ENCODE results near the gene ELMO1. TPM values are rescaled to one million over a fixed set of nuclear protein-coding genes. Genes with fewer than 3 reads are reported as not detected.

Gene ELMO1
- polyA plus RNA-seq, 2 of the 4 experiments (the other 2 are of a cell fraction) = 2.3 to 6.1 TPM

- no peak for ATAC-seq
- FAIRE-seq = no peak
- no peak for DNase-seq (ENCODE audit: low read depth in 1 of 2, low spot score in 1 of 2)
- ChIA-PET CTCF (interaction anchor here (0.9 kb wide), 1 partner anchor 457 kb away, joined by 3 read pairs; no protein-coding TSS in a partner anchor), POLR2A (no interaction called here)
- Histone ChIP-seq H3K4me3 (no peak overlapping the region), H3K27ac (no peak overlapping the region), H3K4me2 (no peak overlapping the region), H3K4me1 (peaks cover 7% of the 10 kb centered on the region), H3K9me3 (0 out of 3 replicates have a peak, but pooled peaks cover 2% of the 10 kb centered on the region)
- TF ChIP-seq HES2 (IDR thresholded peaks at IDR 0.05) (no peak), ZNF302 (CRISPR knock-in tag; IDR thresholded peaks at IDR 0.05) (no peak), JUNB (IDR thresholded peaks at IDR 0.05) (no peak), ZFP36 (IDR thresholded peaks at IDR 0.05; ENCODE audit: borderline replicate concordance, partially characterized antibody) (no peak), FOSL2 (IDR thresholded peaks at IDR 0.05) (no peak), FOSL2 (CRISPR knock-in tag; IDR thresholded peaks at IDR 0.05) (no peak), MAFK (IDR thresholded peaks at IDR 0.05; ENCODE audit: partially characterized antibody) (no peak), PHF8 (IDR thresholded peaks at IDR 0.05; ENCODE audit: borderline replicate concordance, low read depth) (no peak), HOXB13 (CRISPR knock-in tag; IDR thresholded peaks at IDR 0.05; ENCODE audit: low read depth) (no peak), CBX2 (IDR thresholded peaks at IDR 0.05; ENCODE audit: borderline replicate concordance, low read depth) (no peak)
- TF ChIP-seq, protein P1, sequence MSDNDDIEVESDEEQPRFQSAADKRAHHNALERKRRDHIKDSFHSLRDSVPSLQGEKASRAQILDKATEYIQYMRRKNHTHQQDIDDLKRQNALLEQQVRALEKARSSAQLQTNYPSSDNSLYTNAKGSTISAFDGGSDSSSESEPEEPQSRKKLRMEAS (IDR thresholded peaks at IDR 0.05) = no peak
- WGBS (ENCODE audit: missing lambda C conversion rate) = 82% methylated on average over 5 of the region's 5 CpGs
These were observed 411.4 kb downstream of the ELMO1 start for GRCh38 chr7:37037286-37037685.

DNA sequence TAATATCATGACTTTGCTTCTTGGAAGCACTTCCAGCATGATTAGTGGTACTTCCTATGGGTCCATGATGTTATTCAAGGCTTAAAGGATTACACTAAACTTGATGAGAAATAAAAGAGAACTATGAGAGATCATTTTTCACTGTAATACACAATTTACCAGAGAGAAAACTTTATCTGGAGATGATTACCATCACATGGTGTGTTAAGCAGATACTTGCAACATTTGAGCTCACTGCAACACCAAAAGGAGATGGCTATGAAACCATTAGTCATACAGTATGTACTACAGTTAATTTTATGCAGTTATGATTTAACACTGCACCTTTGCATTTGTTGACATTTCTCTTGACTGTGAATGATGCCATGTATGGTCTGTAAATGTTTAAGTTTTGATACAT lies 413.0 kb downstream of the ELMO1 start:
- FAIRE-seq (no peak), DNase-seq (ENCODE audit: low read depth in 1 of 2, low spot score in 1 of 2) (no peak), ATAC-seq (no peak)
- TF ChIP-seq RCOR1 (IDR thresholded peaks at IDR 0.05; ENCODE audit: low read depth, low read length) = no peak
- TF ChIP-seq ESRRA (IDR thresholded peaks at IDR 0.05; ENCODE audit: borderline replicate concordance, low read length) = no peak
- TF ChIP-seq POLR2A (IDR thresholded peaks at IDR 0.05; ENCODE audit: low read length) = no peak
- TF ChIP-seq HOXB13 (CRISPR knock-in tag; IDR thresholded peaks at IDR 0.05; ENCODE audit: low read depth) = no peak
- TF ChIP-seq ZNF302 (CRISPR knock-in tag; IDR thresholded peaks at IDR 0.05) = no peak
- TF ChIP-seq, protein P2, sequence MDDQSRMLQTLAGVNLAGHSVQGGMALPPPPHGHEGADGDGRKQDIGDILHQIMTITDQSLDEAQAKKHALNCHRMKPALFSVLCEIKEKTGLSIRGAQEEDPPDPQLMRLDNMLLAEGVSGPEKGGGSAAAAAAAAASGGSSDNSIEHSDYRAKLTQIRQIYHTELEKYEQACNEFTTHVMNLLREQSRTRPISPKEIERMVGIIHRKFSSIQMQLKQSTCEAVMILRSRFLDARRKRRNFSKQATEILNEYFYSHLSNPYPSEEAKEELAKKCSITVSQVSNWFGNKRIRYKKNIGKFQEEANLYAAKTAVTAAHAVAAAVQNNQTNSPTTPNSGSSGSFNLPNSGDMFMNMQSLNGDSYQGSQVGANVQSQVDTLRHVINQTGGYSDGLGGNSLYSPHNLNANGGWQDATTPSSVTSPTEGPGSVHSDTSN (IDR thresholded peaks at IDR 0.05) = no peak
- no peak for TF ChIP-seq RARB (CRISPR knock-in tag; IDR thresholded peaks at IDR 0.05)
- TF ChIP-seq KDM1A (IDR thresholded peaks at IDR 0.05; ENCODE audit: low read depth) = no peak
- no peak for TF ChIP-seq ZC3H11A (IDR thresholded peaks at IDR 0.05)
- TF ChIP-seq, protein P3, sequence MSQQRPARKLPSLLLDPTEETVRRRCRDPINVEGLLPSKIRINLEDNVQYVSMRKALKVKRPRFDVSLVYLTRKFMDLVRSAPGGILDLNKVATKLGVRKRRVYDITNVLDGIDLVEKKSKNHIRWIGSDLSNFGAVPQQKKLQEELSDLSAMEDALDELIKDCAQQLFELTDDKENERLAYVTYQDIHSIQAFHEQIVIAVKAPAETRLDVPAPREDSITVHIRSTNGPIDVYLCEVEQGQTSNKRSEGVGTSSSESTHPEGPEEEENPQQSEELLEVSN (IDR thresholded peaks at IDR 0.05; ENCODE audit: borderline replicate concordance, low read depth) = no peak
- TF ChIP-seq CHD4 (IDR thresholded peaks at IDR 0.05; ENCODE audit: borderline replicate concordance) = no peak
- Histone ChIP-seq H3K4me3 (no peak overlapping the region), H3K4me1 (peaks cover 19% of the 10 kb centered on the region), H3K27ac (no peak overlapping the region), H3K4me2 (no peak overlapping the region), H3K9me3 (0 out of 3 replicates have a peak, but pooled peaks cover 2% of the 10 kb centered on the region)
- ChIA-PET CTCF (interaction anchor here (1.0 to 1.6 kb wide), 3 partner anchors 10 to 163 kb away, joined by 3 to 4 read pairs (median 3); no protein-coding TSS in a partner anchor), POLR2A (no interaction called here)

DNA sequence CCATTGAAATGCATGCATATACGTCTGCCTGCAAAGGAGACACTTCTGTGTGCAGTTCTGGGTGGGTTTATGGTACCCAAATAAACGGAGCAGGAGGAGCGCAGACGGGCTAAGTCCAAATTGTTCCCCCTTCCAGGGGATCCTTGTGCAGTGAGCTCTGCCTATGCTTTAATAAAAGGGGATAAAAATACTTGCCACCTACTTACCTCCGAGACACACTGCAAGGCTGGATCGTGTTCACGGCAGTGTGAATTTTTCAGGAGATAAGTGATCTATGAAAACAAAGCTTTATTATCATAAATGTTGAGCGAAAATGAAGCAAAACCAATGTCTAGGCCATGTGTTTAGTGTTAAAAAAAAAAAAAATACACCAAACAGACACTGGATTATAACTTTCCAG lies 415.5 kb downstream of the ELMO1 start:
- H3K4me1 ChIP-seq = peaks cover 19% of the 10 kb centered on the region
- H3K4me3 ChIP-seq = no peak overlapping the region
- 96% methylated on average over 8 of the region's 8 CpGs for WGBS (ENCODE audit: missing lambda C conversion rate)
- ChIA-PET CTCF (interaction anchor here (0.6 kb wide), 1 partner anchor 550 kb away, joined by 3 read pairs; no protein-coding TSS in a partner anchor), POLR2A (no interaction called here)
- DNase-seq (ENCODE audit: low read depth in 1 of 2, low spot score in 1 of 2) (no peak), FAIRE-seq (no peak), ATAC-seq (no peak)
- H3K9me3 ChIP-seq = no peaks in the 10 kb centered on the region
- peak overlapping the region; percentile 67 to 84; a peak in 4 of 6 replicates for H3K27ac ChIP-seq
- H3K4me2 ChIP-seq = no peak overlapping the region
- TF ChIP-seq, protein P4, sequence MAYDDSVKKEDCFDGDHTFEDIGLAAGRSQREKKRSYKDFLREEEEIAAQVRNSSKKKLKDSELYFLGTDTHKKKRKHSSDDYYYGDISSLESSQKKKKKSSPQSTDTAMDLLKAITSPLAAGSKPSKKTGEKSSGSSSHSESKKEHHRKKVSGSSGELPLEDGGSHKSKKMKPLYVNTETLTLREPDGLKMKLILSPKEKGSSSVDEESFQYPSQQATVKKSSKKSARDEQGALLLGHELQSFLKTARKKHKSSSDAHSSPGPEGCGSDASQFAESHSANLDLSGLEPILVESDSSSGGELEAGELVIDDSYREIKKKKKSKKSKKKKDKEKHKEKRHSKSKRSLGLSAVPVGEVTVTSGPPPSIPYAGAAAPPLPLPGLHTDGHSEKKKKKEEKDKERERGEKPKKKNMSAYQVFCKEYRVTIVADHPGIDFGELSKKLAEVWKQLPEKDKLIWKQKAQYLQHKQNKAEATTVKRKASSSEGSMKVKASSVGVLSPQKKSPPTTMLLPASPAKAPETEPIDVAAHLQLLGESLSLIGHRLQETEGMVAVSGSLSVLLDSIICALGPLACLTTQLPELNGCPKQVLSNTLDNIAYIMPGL (CRISPR knock-in tag; IDR thresholded peaks at IDR 0.05; ENCODE audit: borderline replicate concordance) = no peak
- no peak for TF ChIP-seq TFCP2L1 (CRISPR knock-in tag; IDR thresholded peaks at IDR 0.05)
- TF ChIP-seq NFE2L2 (conservative IDR thresholded peaks at IDR 0.05; ENCODE audit: low read length) = no peak
- TF ChIP-seq HOXB5 (CRISPR knock-in tag; IDR thresholded peaks at IDR 0.05) = no peak
- no peak for TF ChIP-seq JUN (IDR thresholded peaks at IDR 0.05)
- no peak for TF ChIP-seq FOSB (CRISPR knock-in tag; IDR thresholded peaks at IDR 0.05)
- TF ChIP-seq CHD2 (IDR thresholded peaks at IDR 0.05; ENCODE audit: low read length, partially characterized antibody) = no peak
- TF ChIP-seq, protein P5, sequence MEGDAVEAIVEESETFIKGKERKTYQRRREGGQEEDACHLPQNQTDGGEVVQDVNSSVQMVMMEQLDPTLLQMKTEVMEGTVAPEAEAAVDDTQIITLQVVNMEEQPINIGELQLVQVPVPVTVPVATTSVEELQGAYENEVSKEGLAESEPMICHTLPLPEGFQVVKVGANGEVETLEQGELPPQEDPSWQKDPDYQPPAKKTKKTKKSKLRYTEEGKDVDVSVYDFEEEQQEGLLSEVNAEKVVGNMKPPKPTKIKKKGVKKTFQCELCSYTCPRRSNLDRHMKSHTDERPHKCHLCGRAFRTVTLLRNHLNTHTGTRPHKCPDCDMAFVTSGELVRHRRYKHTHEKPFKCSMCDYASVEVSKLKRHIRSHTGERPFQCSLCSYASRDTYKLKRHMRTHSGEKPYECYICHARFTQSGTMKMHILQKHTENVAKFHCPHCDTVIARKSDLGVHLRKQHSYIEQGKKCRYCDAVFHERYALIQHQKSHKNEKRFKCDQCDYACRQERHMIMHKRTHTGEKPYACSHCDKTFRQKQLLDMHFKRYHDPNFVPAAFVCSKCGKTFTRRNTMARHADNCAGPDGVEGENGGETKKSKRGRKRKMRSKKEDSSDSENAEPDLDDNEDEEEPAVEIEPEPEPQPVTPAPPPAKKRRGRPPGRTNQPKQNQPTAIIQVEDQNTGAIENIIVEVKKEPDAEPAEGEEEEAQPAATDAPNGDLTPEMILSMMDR (IDR thresholded peaks at IDR 0.05) = no peak
- no peak for TF ChIP-seq MAZ (IDR thresholded peaks at IDR 0.05; ENCODE audit: borderline replicate concordance, low read depth, low read length)
- TF ChIP-seq TP53 (CRISPR knock-in tag; IDR thresholded peaks at IDR 0.05) = no peak

Data from A549 (cell line).